NCI-H187 (cell line): Measurements from ENCODE around the gene BRINP2.

Experiments
- DNase-seq, 2 experiments: peaks; one replicate each; lab custom pipeline; 2025; lab: John Stamatoyannopoulos, UW

Gene BRINP2

DNA sequence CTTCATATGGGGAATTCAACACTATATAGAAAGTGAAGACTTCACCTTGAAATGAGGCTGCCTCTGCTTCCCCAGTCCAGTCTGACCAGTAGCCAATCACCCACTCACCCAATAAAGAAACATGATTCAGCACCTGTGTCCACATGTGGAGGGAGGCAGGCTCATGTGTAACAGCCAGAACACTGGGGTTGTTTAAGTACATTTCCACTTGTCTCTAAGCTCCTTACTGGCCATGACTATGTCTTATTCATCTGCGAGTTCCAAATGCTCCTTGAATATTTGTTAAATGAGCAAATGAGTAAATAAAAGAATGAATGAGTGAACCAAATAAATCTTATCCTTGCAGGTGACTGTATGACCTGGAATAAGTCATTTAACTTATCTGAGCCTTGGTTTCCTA, 100.1 kb downstream of the BRINP2 start:
- no peak for DNase-seq

- DNase-seq: no peak
Observed at GRCh38 chr1:177273141-177273540, 102.4 kb downstream of the BRINP2 start.

DNA sequence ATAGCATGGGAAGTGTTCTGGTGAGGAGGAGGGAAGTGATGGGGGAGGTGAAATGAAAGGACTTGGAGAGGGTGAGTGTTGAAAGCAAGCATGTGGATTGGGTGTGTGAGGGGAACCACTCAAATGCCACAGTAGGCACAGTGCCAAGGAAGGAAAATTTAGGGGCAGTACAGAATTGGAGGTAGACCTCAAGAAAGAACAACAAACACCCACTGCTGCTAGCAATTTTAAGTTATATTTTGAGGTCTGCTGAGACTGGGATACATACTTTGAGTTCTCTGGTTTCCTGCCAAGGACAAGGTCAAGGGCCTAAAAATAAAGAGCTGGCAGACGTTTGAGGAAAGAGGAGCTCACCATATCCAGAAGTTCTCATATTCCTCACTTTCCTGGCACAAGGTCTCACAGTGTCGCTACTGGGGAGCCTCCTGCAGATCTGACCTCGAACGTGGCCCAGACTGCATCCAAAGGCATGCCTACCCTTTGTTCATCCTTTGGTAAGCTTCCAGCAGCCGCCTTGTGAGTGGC, 104.0 kb downstream of the BRINP2 start:
- DNase-seq: no peak

DNA sequence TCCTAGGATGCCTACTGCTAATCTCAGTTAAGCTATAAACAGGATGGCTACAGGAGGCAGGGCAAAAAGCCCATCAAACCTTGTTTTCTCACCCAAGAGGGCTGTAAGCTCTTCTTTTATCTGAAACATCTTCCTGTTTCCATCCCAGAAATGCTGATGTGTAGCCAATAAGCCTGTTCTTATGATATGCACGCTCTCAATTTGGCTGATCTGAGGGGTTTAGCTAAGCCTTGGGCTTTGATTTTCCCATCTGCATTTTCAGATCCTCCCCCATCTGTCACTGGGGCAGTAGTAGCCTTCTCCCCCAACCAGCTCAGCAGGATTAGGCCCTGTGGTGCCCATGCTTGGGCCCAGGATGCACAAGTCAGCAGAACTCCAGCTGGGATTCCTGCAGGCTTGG, 105.0 kb downstream of the BRINP2 start:
- no peak for DNase-seq

- no peak for DNase-seq
Observed at GRCh38 chr1:177278626-177279390, 108.0 kb downstream of the BRINP2 start.

GRCh38 chr1:177281901-177282300, 111.1 kb downstream of the BRINP2 start:
- no peak for DNase-seq

DNA sequence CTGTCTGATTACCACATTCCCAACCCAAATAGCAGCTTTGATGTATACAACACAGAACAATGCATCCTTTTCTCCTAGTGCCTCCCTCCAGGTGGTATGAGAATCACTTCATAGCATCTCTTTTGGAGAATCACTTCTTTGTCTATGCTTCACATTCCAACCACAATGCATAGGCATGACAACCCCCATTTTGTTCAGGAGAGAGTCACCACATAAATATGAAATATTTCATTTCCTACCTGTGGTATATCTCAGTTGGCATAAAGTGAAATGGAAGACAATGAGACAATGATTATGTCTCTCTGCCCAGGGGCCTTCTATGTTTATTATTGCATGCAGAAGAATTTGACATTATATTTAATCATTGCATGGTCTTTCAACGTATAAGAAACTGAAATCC, 112.2 kb downstream of the BRINP2 start:
- DNase-seq: no peak

- DNase-seq: no peak
Observed at GRCh38 chr1:177283380-177283779, 112.6 kb downstream of the BRINP2 start.

GRCh38 chr1:177286396-177286795, 115.6 kb downstream of the BRINP2 start:
- DNase-seq: no peak

GRCh38 chr1:177287270-177287669, 116.5 kb downstream of the BRINP2 start:
- DNase-seq: no peak

DNA sequence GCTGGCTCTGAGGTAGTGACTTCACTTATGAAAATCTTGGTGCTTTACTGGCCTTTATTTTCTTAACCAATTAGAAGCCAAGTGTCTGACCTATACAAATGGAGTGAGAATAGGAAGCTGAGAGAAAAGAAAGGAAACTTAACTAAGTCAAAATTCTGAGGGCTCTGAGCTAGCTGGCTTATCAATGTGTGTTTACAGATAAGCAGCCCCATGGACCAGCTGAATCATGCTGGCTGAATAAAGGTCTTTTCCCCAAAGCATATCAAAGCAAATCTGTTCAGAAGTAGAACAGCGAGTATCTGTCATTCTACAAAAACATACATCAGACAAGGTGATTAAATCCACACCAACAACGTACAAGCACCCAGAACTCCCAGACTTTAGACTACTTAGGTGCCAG, 117.2 kb downstream of the BRINP2 start:
- DNase-seq: no peak

DNA sequence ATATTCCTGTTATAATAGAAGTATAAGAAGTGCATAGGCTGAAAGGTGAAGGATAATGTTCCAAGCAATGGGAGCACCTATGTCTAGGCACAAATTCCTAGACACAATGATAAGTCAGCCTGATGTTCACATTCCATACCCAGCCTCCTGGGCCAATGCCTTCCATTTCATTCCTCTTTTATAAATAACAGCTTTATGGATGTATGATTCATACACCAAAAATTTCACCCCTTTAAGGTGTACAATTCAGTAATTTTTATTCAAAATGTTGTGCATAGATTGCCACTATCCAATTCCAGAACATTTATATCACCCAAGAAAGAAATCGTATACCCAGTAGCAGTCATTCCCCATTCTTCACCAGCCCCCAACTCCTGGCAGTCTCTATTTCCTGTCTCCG, 118.8 kb downstream of the BRINP2 start:
- DNase-seq: no peak

DNA sequence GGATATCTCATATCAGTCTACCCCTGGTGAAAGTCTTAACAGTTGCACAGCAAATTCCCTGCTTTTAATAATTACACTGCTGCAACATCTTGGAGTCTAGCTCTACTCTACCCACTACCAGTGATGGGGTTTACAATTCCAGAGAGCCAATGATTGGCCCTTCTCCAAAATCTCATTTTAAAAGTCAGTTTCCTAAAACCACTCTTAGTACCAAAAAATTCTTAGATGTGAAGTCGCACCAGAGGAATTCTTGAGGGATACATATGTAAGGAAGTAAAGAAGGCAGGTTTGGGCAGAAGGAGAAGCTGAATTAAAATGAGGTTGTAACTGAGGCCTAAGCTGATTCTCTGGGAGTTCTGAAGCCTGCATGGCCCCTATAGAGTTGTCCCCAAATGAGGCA, 129.7 kb downstream of the BRINP2 start:
- DNase-seq: no peak

GRCh38 chr1:177301425-177302124, 130.8 kb downstream of the BRINP2 start:
- no peak for DNase-seq

DNA sequence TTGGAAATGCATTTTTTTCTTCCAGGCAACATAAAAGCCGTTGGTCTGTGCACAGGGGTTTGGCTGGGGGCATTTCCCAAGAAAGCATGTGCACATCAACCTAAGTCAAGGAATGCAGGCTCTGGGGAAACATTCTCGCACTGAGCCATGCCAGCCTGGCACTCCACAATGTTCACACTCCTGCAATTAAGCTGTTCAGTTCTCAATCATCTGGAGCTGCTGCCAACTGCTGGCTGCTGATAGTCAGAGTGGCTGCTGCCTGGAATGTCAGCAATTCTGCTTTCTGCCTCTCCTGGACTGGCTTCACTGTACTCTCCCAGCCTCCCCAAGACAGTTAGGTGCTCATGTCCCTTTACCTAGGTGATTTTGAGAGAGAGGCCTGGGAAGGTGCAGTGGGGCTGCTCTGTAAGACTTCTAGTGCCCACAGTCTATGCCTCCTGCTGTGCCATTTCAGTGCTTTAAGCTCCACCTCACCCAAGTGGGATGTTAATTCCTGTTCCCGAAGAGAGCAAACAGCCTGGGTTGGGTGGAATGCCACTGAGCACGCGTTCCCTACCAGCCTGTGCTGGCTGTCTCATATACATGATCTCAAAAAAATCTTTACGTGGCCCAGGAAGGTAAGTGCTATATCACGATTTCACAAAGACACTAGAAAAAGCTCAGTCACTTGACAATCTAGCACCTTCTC, 131.7 kb downstream of the BRINP2 start:
- DNase-seq: peak in 1 of 2 experiments; percentile 40

GRCh38 chr1:177305040-177306018, 134.6 kb downstream of the BRINP2 start:
- DNase-seq: no peak

DNA sequence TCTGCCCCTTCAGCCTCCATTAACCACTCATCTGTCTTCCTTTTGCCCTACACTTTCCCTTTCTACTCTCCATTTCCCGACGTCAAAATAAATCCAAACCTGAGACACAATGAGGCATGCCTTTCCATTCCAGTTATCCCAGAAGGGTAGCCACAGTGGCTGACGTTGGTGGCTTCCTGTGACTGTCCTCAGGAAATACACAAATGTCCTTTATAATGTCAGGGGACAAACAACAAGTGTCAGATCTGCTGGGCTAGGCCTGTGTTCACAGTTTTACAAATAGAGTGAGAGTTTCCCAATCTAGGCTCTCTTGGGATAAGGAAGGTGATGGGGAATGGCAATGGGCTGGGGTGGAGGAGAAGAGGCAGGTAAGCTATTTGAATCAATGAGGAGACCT, 135.3 kb downstream of the BRINP2 start:
- no peak for DNase-seq

GRCh38 chr1:177306981-177307380, 136.2 kb downstream of the BRINP2 start:
- no peak for DNase-seq

- DNase-seq: no peak
Observed at GRCh38 chr1:177307771-177308170, 137.0 kb downstream of the BRINP2 start.

DNA sequence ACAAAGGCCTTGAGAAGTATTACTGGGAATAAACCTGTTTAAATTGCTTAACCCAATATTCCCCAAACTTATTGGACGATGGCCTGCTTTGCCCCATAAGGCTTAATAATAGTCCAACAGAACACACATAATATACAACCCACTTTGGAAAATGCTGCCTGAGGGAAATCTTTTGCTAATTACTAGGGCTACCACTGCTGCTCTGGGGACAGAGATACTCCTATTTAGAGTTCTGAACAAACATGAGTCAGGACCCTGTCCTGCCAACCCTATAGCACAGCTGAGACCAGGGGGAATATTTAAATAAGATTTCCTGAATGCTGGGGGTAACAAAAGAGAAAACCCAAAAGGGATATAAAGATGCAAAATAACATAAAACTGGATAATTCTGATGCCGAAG, 139.1 kb downstream of the BRINP2 start:
- no peak for DNase-seq

- no peak for DNase-seq
Observed at GRCh38 chr1:177310326-177310725, 139.6 kb downstream of the BRINP2 start.

DNA sequence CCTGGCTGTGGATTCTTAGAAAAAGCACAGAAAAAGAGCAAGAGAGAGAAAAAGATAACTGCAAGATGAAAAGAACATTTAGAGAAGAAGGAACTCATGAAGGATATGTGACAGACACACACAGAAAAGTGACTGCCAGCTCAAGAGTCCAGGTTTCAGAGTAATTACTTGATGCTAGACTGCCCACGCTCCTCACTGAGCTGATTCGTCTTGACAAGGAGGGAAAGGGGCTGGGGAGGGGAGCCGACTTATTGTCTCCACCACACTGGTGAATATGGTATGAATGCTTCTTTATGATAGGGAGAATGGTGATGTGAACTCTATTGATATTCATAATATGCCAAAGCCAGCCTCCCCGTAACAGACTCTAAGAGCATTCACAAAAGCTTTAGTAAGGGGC, 140.4 kb downstream of the BRINP2 start:
- no peak for DNase-seq
